ENCODE results near the gene SLIT1.

- no peak for TF ChIP-seq EP300 (IDR thresholded peaks at IDR 0.05; ENCODE audit: borderline replicate concordance)
- TF ChIP-seq RAD21 (IDR thresholded peaks at IDR 0.05; ENCODE audit: low read depth) = no peak
Measured at GRCh38 chr10:97144297-97144696, 41.5 kb downstream of the SLIT1 start.
